ENCODE measurements around the gene KNG1. TPM values are rescaled to one million over a fixed set of nuclear protein-coding genes. Genes with fewer than 3 reads are reported as not detected.

KNG1 gene
- total RNA-seq, 2 donors from 2014 or later, result not detected

DNA sequence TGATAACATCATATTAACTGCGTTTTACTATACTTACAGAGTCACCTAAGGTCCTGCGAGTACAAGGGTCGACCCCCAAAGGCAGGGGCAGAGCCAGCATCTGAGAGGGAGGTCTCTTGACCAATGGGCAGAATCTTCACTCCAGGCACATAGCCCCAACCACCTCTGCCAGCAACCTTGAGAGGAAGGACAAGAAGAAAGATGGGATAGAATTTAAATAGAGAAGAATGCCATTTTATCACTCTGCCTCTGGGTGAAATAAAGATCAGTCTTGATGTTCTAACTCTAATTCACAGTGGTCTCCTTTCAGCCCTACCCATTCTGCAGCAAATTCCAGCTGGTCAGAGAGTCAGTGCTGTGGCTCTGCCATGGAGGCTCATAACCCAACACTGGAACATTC, 26.5 kb downstream of the KNG1 start:
- Mint-ChIP-seq H3K4me3 (no peak overlapping the region), H3K4me1 (peaks cover 3% of the 10 kb centered on the region), H3K9me3 (no peaks in the 10 kb centered on the region), H3K36me3 (ENCODE audit: low read depth) (no peaks in the 10 kb centered on the region), H3K27ac (no peak overlapping the region), H3K27me3 (ENCODE audit: insufficient read depth) (no peaks in the 10 kb centered on the region)
- H3K4me1 ChIP-seq (ENCODE audit: control insufficient read depth, insufficient read depth, low read length), result no peaks in the 10 kb centered on the region
- no peak for DNase-seq
- no peak overlapping the region for H3K4me3 ChIP-seq (ENCODE audit: low read length)
- 85 to 87% methylated on average over 3 of the region's 3 CpGs for whole genome bisulfite sequencing, 2 experiments (ENCODE audit: insufficient coverage in 1 of 2, insufficient read length in 1 of 2)
- TF ChIP-seq, protein P1, sequence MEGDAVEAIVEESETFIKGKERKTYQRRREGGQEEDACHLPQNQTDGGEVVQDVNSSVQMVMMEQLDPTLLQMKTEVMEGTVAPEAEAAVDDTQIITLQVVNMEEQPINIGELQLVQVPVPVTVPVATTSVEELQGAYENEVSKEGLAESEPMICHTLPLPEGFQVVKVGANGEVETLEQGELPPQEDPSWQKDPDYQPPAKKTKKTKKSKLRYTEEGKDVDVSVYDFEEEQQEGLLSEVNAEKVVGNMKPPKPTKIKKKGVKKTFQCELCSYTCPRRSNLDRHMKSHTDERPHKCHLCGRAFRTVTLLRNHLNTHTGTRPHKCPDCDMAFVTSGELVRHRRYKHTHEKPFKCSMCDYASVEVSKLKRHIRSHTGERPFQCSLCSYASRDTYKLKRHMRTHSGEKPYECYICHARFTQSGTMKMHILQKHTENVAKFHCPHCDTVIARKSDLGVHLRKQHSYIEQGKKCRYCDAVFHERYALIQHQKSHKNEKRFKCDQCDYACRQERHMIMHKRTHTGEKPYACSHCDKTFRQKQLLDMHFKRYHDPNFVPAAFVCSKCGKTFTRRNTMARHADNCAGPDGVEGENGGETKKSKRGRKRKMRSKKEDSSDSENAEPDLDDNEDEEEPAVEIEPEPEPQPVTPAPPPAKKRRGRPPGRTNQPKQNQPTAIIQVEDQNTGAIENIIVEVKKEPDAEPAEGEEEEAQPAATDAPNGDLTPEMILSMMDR (conservative IDR thresholded peaks at IDR 0.05), result no peak
- no peak overlapping the region for H3K27ac ChIP-seq (ENCODE audit: low read depth, low read length)
- no peaks in the 10 kb centered on the region for H3K36me3 ChIP-seq (ENCODE audit: control insufficient read depth, insufficient read depth, low read length)
- H3K9ac ChIP-seq (ENCODE audit: extremely low read depth, low read length, poor library complexity, severe bottlenecking), result no peak overlapping the region
- no peaks in the 10 kb centered on the region for H3K9me3 ChIP-seq (ENCODE audit: control insufficient read depth, low read length)
- H3K27me3 ChIP-seq (ENCODE audit: control insufficient read depth, insufficient read depth, low read length, poor library complexity, severe bottlenecking), result no peaks in the 10 kb centered on the region

DNA sequence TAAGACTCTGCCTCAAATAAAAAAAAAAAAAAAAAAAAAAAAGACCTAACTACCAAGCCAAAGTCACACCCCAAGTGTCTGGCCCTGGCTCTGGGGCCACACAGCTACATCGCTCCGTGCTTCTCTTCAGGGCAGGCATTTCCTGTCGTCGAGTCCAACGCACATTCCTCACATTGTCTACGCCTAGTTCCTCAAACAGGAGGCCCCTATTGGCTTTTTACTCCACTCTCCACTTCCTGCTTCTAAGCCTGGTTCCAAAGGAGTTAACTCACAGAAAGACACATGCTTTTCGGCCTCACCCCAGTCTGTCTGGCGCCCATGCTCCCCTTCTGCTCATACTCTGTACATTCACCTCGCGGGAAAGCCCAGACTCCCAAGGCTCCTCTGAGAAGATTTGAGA, 28.8 kb downstream of the KNG1 start:
- Mint-ChIP-seq H3K27me3 (ENCODE audit: insufficient read depth) (no peaks in the 10 kb centered on the region), H3K9me3 (no peaks in the 10 kb centered on the region), H3K36me3 (ENCODE audit: low read depth) (no peaks in the 10 kb centered on the region), H3K4me1 (peaks cover 3% of the 10 kb centered on the region), H3K27ac (no peak overlapping the region), H3K4me3 (no peak overlapping the region)
- no peak overlapping the region for H3K27ac ChIP-seq (ENCODE audit: low read depth, low read length)
- WGBS, 2 experiments (ENCODE audit: insufficient coverage in 1 of 2, insufficient read length in 1 of 2), result 71 to 80% methylated on average over 10 of the region's 10 CpGs
- DNase-seq, result peak; percentile 79
- no peaks in the 10 kb centered on the region for H3K9me3 ChIP-seq (ENCODE audit: control insufficient read depth, low read length)
- TF ChIP-seq, protein P1 (conservative IDR thresholded peaks at IDR 0.05), result no peak
- H3K4me3 ChIP-seq (ENCODE audit: low read length), result no peak overlapping the region
- H3K4me1 ChIP-seq (ENCODE audit: control insufficient read depth, insufficient read depth, low read length), result no peaks in the 10 kb centered on the region
- no peaks in the 10 kb centered on the region for H3K36me3 ChIP-seq (ENCODE audit: control insufficient read depth, insufficient read depth, low read length)
- no peaks in the 10 kb centered on the region for H3K27me3 ChIP-seq (ENCODE audit: control insufficient read depth, insufficient read depth, low read length, poor library complexity, severe bottlenecking)
- no peak overlapping the region for H3K9ac ChIP-seq (ENCODE audit: extremely low read depth, low read length, poor library complexity, severe bottlenecking)

DNA sequence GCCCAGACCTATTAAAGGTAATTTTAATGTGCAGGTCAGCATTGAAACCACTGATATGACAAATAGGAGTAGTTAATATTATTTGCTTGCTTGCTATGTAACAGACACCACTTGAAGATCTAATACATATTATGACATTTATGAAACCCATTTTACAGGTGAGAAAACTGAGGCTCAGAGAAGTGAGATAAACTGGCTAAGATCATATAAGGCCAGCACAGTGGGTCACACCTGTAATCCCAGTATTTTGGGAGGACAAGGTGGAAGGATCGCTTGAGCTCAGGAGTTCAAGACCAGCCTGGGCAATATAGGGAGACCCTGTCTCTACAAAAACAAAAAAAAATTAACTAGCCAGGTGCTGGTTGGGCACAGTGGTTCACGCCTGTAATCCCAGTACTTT, 33.2 kb downstream of the KNG1 start:
- H3K27ac Mint-ChIP-seq, result no peak overlapping the region
- Histone ChIP-seq H3K27ac (ENCODE audit: low read depth, low read length) (no peak overlapping the region), H3K9ac (ENCODE audit: extremely low read depth, low read length, poor library complexity, severe bottlenecking) (no peak overlapping the region), H3K36me3 (ENCODE audit: control insufficient read depth, insufficient read depth, low read length) (no peaks in the 10 kb centered on the region), H3K9me3 (ENCODE audit: control insufficient read depth, low read length) (no peaks in the 10 kb centered on the region), H3K4me3 (ENCODE audit: low read length) (no peak overlapping the region), H3K4me1 (ENCODE audit: control insufficient read depth, insufficient read depth, low read length) (no peaks in the 10 kb centered on the region), H3K27me3 (ENCODE audit: control insufficient read depth, insufficient read depth, low read length, poor library complexity, severe bottlenecking) (peaks cover 12% of the 10 kb centered on the region)
- DNase-seq, result no peak
- no peak overlapping the region for H3K4me3 Mint-ChIP-seq
- peaks cover 3% of the 10 kb centered on the region for H3K4me1 Mint-ChIP-seq
- H3K9me3 Mint-ChIP-seq, result no peaks in the 10 kb centered on the region
- TF ChIP-seq, protein P1 (conservative IDR thresholded peaks at IDR 0.05), result no peak
- peaks cover 20% of the 10 kb centered on the region for H3K27me3 Mint-ChIP-seq (ENCODE audit: insufficient read depth)
- H3K36me3 Mint-ChIP-seq (ENCODE audit: low read depth), result no peaks in the 10 kb centered on the region
- WGBS, 2 experiments (ENCODE audit: insufficient coverage in 1 of 2, insufficient read length in 1 of 2), result 86 to 93% methylated on average over 1 to 2 of the region's 2 CpGs
